H1 (cell line): ENCODE measurements around the gene SH3PXD2A. TPM values are rescaled to one million over a fixed set of nuclear protein-coding genes. Genes with fewer than 3 reads are reported as not detected.

Experiments
- CTCF ChIA-PET: fragments of 300-600 bp; sonication (Branson Sonifier 250); formaldehyde crosslinking; loops from one replicate; lab custom pipeline; 2021; ENCODE audit not compliant: partially characterized antibody; lab: Charles Lee
- POLR2A ChIA-PET: fragments of 300-600 bp; sonication (Branson Sonifier 250); formaldehyde crosslinking; loops from one replicate; lab custom pipeline; 2021; ENCODE audit warnings: inconsistent platforms; ENCODE audit not compliant: partially characterized antibody; lab: Charles Lee
- DNase-seq, 2 experiments: peaks; one replicate each; pipeline versions ENCODE4 v3.0.0 to v3.0.0-alpha.2; 2010 to 2022; ENCODE audit warnings: low spot score in 2 of 2, low read depth in 1 of 2, mixed read lengths in 1 of 2
- FAIRE-seq: peaks from 2 replicates; lab custom pipeline; 2011; peaks lifted over from hg19 to GRCh38; lab: Jason Lieb, UNC
- H2AFZ ChIP-seq: 2 replicates; pipeline ENCODE4 v1.8.1; 2012; ENCODE audit warnings: low read length, inconsistent platforms
- H2AK5ac ChIP-seq: 2 replicates; pipeline ENCODE4 v1.6.1; 2013; ENCODE audit warnings: low read depth, low read length
- H2BK120ac ChIP-seq: replicated peaks from 2 replicates; pipeline ENCODE3; 2013; ENCODE audit warnings: low read depth, low read length, inconsistent platforms
- H2BK12ac ChIP-seq: 2 replicates; pipeline ENCODE4 v1.6.1; 2013; ENCODE audit warnings: low read depth, low read length
- H2BK15ac ChIP-seq: 2 replicates; pipeline ENCODE4 v1.6.1; 2013; ENCODE audit warnings: low read length
- H2BK20ac ChIP-seq: 2 replicates; pipeline ENCODE4 v1.6.1; 2013; ENCODE audit warnings: low read length
- H2BK5ac ChIP-seq: 2 replicates; pipeline ENCODE4 v1.6.1; 2013; ENCODE audit warnings: low read depth, low read length
- H3K14ac ChIP-seq: 2 replicates; pipeline ENCODE4 v1.6.1; 2013; ENCODE audit warnings: inconsistent platforms; ENCODE audit not compliant: insufficient read length
- H3K18ac ChIP-seq: 2 replicates; pipeline ENCODE4 v1.6.1; 2013; ENCODE audit warnings: low read length; ENCODE audit errors: extremely low read depth
- H3K23ac ChIP-seq: 2 replicates; pipeline ENCODE4 v1.6.1; 2013; ENCODE audit warnings: inconsistent platforms; ENCODE audit not compliant: insufficient read length
- H3K23me2 ChIP-seq: 2 replicates; pipeline ENCODE4 v1.6.1; 2013; ENCODE audit warnings: low read depth, low read length
- H3K27ac ChIP-seq: 2 replicates; pipeline ENCODE4 v1.6.1; 2011; ENCODE audit warnings: low read depth, low read length, inconsistent platforms
- H3K27me3 ChIP-seq, 4 experiments: replicated peaks in 1 of 4; 1 replicate in 1 of 4; 2 replicates in 3 of 4; pipeline versions ENCODE4 v1.6.1 to v1.8.1; 2011 to 2013; ENCODE audit warnings: low read length in 3 of 4, mild to moderate bottlenecking in 3 of 4, inconsistent platforms in 2 of 4, mixed read lengths in 2 of 4, moderate library complexity in 1 of 4; ENCODE audit not compliant: control insufficient read depth in 3 of 4, insufficient read depth in 3 of 4; ENCODE audit errors: extremely low read depth in 1 of 4
- H3K36me3 ChIP-seq, 4 experiments: 2 replicates each; pipeline versions ENCODE4 v1.6.1 to v1.8.1; 2011 to 2013; ENCODE audit warnings: mild to moderate bottlenecking in 4 of 4, low read length in 3 of 4, moderate library complexity in 2 of 4, control low read depth in 1 of 4, inconsistent platforms in 1 of 4; ENCODE audit not compliant: insufficient read depth in 4 of 4, control insufficient read depth in 2 of 4
- H3K4ac ChIP-seq: replicated peaks from 2 replicates; pipeline ENCODE3; 2013; ENCODE audit warnings: low read length, low read depth, mixed read lengths, inconsistent platforms; ENCODE audit not compliant: insufficient read length
- H3K4me1 ChIP-seq, 4 experiments: replicated peaks in 1 of 4; 1 replicate in 1 of 4; 2 replicates in 3 of 4; pipeline versions ENCODE4 v1.6.1 to v1.8.1; 2011 to 2013; ENCODE audit warnings: low read length in 3 of 4, inconsistent platforms in 2 of 4, mixed read lengths in 1 of 4; ENCODE audit not compliant: insufficient read depth in 4 of 4, control insufficient read depth in 3 of 4
- H3K4me2 ChIP-seq, 2 experiments: 2 replicates each; pipeline versions ENCODE4 v1.6.1 to v1.8.1; 2011 to 2013; ENCODE audit warnings: low read depth in 2 of 2, low read length in 2 of 2, control low read depth in 1 of 2, inconsistent platforms in 1 of 2, mild to moderate bottlenecking in 1 of 2; ENCODE audit not compliant: insufficient read depth in 1 of 2
- H3K4me3 ChIP-seq, 4 experiments: fragments of 200-600, 300-600 bp in 1 of 4; sonication (generic), shearing (Covaris generic), sonication (Bioruptor Twin) in 1 of 4; 2 replicates each; pipeline versions ENCODE4 v1.5.1 to v1.8.1; 2011 to 2016; ENCODE audit warnings: low read length in 4 of 4, low read depth in 3 of 4, control low read depth in 2 of 4, inconsistent platforms in 2 of 4, mild to moderate bottlenecking in 2 of 4, mixed read lengths in 1 of 4, moderate library complexity in 1 of 4; ENCODE audit not compliant: insufficient read depth in 2 of 4; ENCODE audit errors: extremely low read depth in 1 of 4
- H3K56ac ChIP-seq: replicated peaks from 2 replicates; pipeline ENCODE3; 2013; ENCODE audit warnings: low read depth, mild to moderate bottlenecking, mixed read lengths, low read length, inconsistent platforms; ENCODE audit not compliant: insufficient read length
- H3K79me1 ChIP-seq: 2 replicates; pipeline ENCODE4 v1.6.1; 2013; ENCODE audit warnings: low read depth, low read length, control low read depth
- H3K79me2 ChIP-seq, 2 experiments: 2 replicates each; pipeline versions ENCODE4 v1.6.1 to v1.8.1; 2012 to 2013; ENCODE audit warnings: low read length in 2 of 2, mild to moderate bottlenecking in 2 of 2, inconsistent platforms in 1 of 2; ENCODE audit not compliant: insufficient read depth in 2 of 2, control insufficient read depth in 1 of 2
- H3K9ac ChIP-seq, 4 experiments: replicated peaks in 1 of 4; 1 replicate in 1 of 4; 2 replicates in 3 of 4; pipeline versions ENCODE4 v1.6.1 to v1.8.1; 2011 to 2013; ENCODE audit warnings: low read depth in 3 of 4, low read length in 3 of 4, control low read depth in 2 of 4, mild to moderate bottlenecking in 2 of 4, moderate library complexity in 2 of 4, inconsistent platforms in 1 of 4; ENCODE audit errors: extremely low read depth in 1 of 4
- H3K9me3 ChIP-seq, 2 experiments: 2 replicates each; pipeline versions ENCODE4 v1.6.1 to v1.8.1; 2012 to 2013; ENCODE audit warnings: mild to moderate bottlenecking in 2 of 2, moderate library complexity in 2 of 2, control low read depth in 1 of 2, inconsistent platforms in 1 of 2, low read depth in 1 of 2, low read length in 1 of 2, mixed read lengths in 1 of 2; ENCODE audit not compliant: insufficient read depth in 2 of 2
- H4K20me1 ChIP-seq, 2 experiments: replicated peaks in 1 of 2; 2 replicates each; pipeline versions ENCODE3 to v1.8.1; 2011 to 2013; ENCODE audit warnings: inconsistent platforms in 2 of 2, low read length in 2 of 2, mild to moderate bottlenecking in 1 of 2; ENCODE audit not compliant: insufficient read depth in 2 of 2, control insufficient read depth in 1 of 2
- H4K5ac ChIP-seq: 2 replicates; pipeline ENCODE4 v1.6.1; 2013; ENCODE audit warnings: low read length, low read depth, mixed read lengths, inconsistent platforms; ENCODE audit not compliant: insufficient read length
- H4K8ac ChIP-seq: 2 replicates; pipeline ENCODE4 v1.8.0; 2013; ENCODE audit warnings: mild to moderate bottlenecking, moderate library complexity, low read length, inconsistent platforms; ENCODE audit not compliant: insufficient read depth; ENCODE audit errors: extremely low read depth
- H4K91ac ChIP-seq: replicated peaks from 2 replicates; pipeline ENCODE3; 2013; ENCODE audit warnings: low read length, mixed read lengths, inconsistent platforms; ENCODE audit not compliant: insufficient read length
- ATF3 ChIP-seq: IDR thresholded peaks from 2 replicates; pipeline ENCODE4 v1.6.1; 2011; ENCODE audit warnings: low read depth, mild to moderate bottlenecking, low read length; ENCODE audit not compliant: insufficient read depth
- CHD2 ChIP-seq: IDR thresholded peaks from 2 replicates; pipeline ENCODE4 v1.6.1; 2012; ENCODE audit warnings: low read length, improper control_type of control experiment
- CTCF ChIP-seq, 3 experiments: IDR thresholded peaks; 1 replicate in 2 of 3; 2 replicates in 1 of 3; pipeline versions ENCODE4 v1.5.1 to v1.6.1; 2011; ENCODE audit warnings: low read length in 3 of 3, mild to moderate bottlenecking in 3 of 3, inconsistent platforms in 2 of 3, low read depth in 1 of 3, moderate library complexity in 1 of 3; ENCODE audit not compliant: insufficient read depth in 1 of 3; ENCODE audit errors: control extremely low read depth in 1 of 3
- HDAC6 ChIP-seq: IDR thresholded peaks from one replicate; pipeline ENCODE4 v1.7.1; 2012; ENCODE audit warnings: low read depth, mild to moderate bottlenecking, inconsistent platforms, low read length, moderate library complexity
- RAD21 ChIP-seq, 2 experiments: IDR thresholded peaks in 1 of 2; conservative IDR thresholded peaks in 1 of 2; 2 replicates each; pipeline ENCODE4 v1.6.1; 2011; ENCODE audit warnings: low read depth in 2 of 2, low read length in 2 of 2, improper control_type of control experiment in 1 of 2, inconsistent platforms in 1 of 2, mild to moderate bottlenecking in 1 of 2, moderate library complexity in 1 of 2
- RFX5 ChIP-seq: IDR thresholded peaks from 2 replicates; pipeline ENCODE4 v1.6.1; 2011; ENCODE audit warnings: low read depth, low read length, improper control_type of control experiment, borderline replicate concordance
- TAF1 ChIP-seq: IDR thresholded peaks from 2 replicates; pipeline ENCODE4 v1.6.1; 2011; ENCODE audit warnings: mild to moderate bottlenecking, low read depth, low read length
- TCF12 ChIP-seq: IDR thresholded peaks from 2 replicates; pipeline ENCODE4 v1.6.1; 2011; ENCODE audit warnings: low read depth, mild to moderate bottlenecking, low read length
- USF2 ChIP-seq: IDR thresholded peaks from 2 replicates; pipeline ENCODE4 v1.6.1; 2011; ENCODE audit warnings: low read length, improper control_type of control experiment
- WGBS, 2 experiments: shearing (Covaris generic) in 1 of 2; methylation state at CpG; one replicate each; pipeline versions ENCODE4 v1.1.6 to v1.1.7; 2013 to 2015; ENCODE audit warnings: low lambda C conversion rate in 2 of 2, mixed read lengths in 2 of 2, inconsistent platforms in 1 of 2, low coverage in 1 of 2, missing lambda C conversion rate in 1 of 2; ENCODE audit not compliant: insufficient replicate concordance in 2 of 2, insufficient coverage in 1 of 2, insufficient read length in 1 of 2; ENCODE audit errors: extremely low coverage in 1 of 2, missing lambda C conversion rate in 1 of 2; 5-methylcytosine and 5-hydroxymethylcytosine counted together
- polyA plus RNA-seq, 7 experiments: library from polyadenylated mRNA; depleted of rRNA in 3 of 7; stranded (reverse) in 5 of 7; unstranded in 2 of 7; fragments of >200 nt in 5 of 7; fragments of 200-250 nt in 2 of 7; gene quantifications; 1 replicate in 5 of 7; 2 replicates in 1 of 7; 4 replicates in 1 of 7; pipeline versions ENCODE4 v1.2.1 to v1.2.3, GENCODE V29; 2011 to 2013; ENCODE audit warnings: missing spikeins in 2 of 7, mixed read lengths in 2 of 7
- total RNA-seq: library from RNA; stranded (reverse); fragmentation: NEBNext Ultra II Directional; extraction: Animal tissue kit (Norgen Biotek cat#: 25700); gene quantifications from 2 replicates; pipeline ENCODE4 v1.2.1, GENCODE V29; 2021

SH3PXD2A gene
- total and polyA plus RNA-seq, 2 of the 8 experiments (the other 6 are each of a cell fraction or from before 2014, with no cell fraction given) = 5.4 to 16.3 TPM

GRCh38 chr10:103590060-103590459 lies 265.3 kb downstream of the SH3PXD2A start:
- no peaks in the 10 kb centered on the region for H3K36me3 ChIP-seq
- FAIRE-seq (no peak), DNase-seq (no peak)
- H4K8ac ChIP-seq = peak overlapping the region; percentile 17; the same call in 1 of the 2 replicates
- H3K4me3 ChIP-seq = no peak overlapping the region
- 0 out of 4 replicates have a peak, but pooled peaks cover 0 to 2% of the 10 kb centered on the region in 2 experiments for H3K9me3 ChIP-seq
- H2BK5ac ChIP-seq = no peak overlapping the region
- peaks cover 0 to 2% (median 0%) of the 10 kb centered on the region in 4 experiments; a peak in 1 of 7 replicates for H3K4me1 ChIP-seq
- no peak overlapping the region for H4K5ac ChIP-seq
- no peak overlapping the region for H3K18ac ChIP-seq
- no peak overlapping the region for H2BK12ac ChIP-seq
- H3K23ac ChIP-seq = no peak overlapping the region
- H4K91ac ChIP-seq = no peak overlapping the region
- no peaks in the 10 kb centered on the region for H3K79me2 ChIP-seq
- ChIA-PET CTCF (interaction anchor here (0.7 to 19.1 kb wide), 15 partner anchors 9 to 277 kb away, joined by 3 to 448 read pairs (median 4); no protein-coding TSS in a partner anchor), POLR2A (interaction anchor here (0.7 to 1.2 kb wide), 3 partner anchors 10 to 85 kb away, joined by 3 to 4 read pairs (median 3); no protein-coding TSS in a partner anchor)
- no peaks in the 10 kb centered on the region for H3K23me2 ChIP-seq
- H3K27ac ChIP-seq = no peak overlapping the region
- H3K27me3 ChIP-seq = no peaks in the 10 kb centered on the region
- H3K4ac ChIP-seq = no peak overlapping the region
- H3K79me1 ChIP-seq = no peaks in the 10 kb centered on the region
- no peak overlapping the region for H3K56ac ChIP-seq
- no peak overlapping the region for H3K9ac ChIP-seq
- H4K20me1 ChIP-seq = no peaks in the 10 kb centered on the region
- H2AFZ ChIP-seq = no peak overlapping the region
- no peak overlapping the region for H3K14ac ChIP-seq
- WGBS, 2 experiments = 94% methylated on average over 20 of the region's 20 CpGs; no CpG with 5 or more reads in 1 of the 2 experiments
- no peak overlapping the region for H2BK120ac ChIP-seq
- H2AK5ac ChIP-seq = no peak overlapping the region
- H3K4me2 ChIP-seq = no peak overlapping the region
- no peak overlapping the region for H2BK15ac ChIP-seq
- no peak overlapping the region for H2BK20ac ChIP-seq
- TF ChIP-seq RFX5 = no peak
- no peak for TF ChIP-seq CTCF (IDR thresholded peaks at IDR 0.05; ENCODE audit: control extremely low read depth in 1 of 3, insufficient read depth in 1 of 3, low read depth in 1 of 3, low read length in 3 of 3)
- no peak for TF ChIP-seq TAF1
- no peak for TF ChIP-seq USF2
- no peak for TF ChIP-seq RAD21 (IDR thresholded peaks at IDR 0.05 in 1 of 2, conservative IDR thresholded peaks at IDR 0.05 in 1 of 2; ENCODE audit: low read depth in 2 of 2, low read length in 2 of 2)
- no peak for TF ChIP-seq TCF12
- no peak for TF ChIP-seq CHD2
- no peak for TF ChIP-seq HDAC6
- no peak for TF ChIP-seq ATF3
